Measurements from ENCODE around the gene PRKAG1. TPM values are rescaled to one million over a fixed set of nuclear protein-coding genes. Genes with fewer than 3 reads are reported as not detected.

Gene PRKAG1
- total and polyA plus RNA-seq, 11 donors = 72.0 to 107 (median 97.9) TPM

DNA sequence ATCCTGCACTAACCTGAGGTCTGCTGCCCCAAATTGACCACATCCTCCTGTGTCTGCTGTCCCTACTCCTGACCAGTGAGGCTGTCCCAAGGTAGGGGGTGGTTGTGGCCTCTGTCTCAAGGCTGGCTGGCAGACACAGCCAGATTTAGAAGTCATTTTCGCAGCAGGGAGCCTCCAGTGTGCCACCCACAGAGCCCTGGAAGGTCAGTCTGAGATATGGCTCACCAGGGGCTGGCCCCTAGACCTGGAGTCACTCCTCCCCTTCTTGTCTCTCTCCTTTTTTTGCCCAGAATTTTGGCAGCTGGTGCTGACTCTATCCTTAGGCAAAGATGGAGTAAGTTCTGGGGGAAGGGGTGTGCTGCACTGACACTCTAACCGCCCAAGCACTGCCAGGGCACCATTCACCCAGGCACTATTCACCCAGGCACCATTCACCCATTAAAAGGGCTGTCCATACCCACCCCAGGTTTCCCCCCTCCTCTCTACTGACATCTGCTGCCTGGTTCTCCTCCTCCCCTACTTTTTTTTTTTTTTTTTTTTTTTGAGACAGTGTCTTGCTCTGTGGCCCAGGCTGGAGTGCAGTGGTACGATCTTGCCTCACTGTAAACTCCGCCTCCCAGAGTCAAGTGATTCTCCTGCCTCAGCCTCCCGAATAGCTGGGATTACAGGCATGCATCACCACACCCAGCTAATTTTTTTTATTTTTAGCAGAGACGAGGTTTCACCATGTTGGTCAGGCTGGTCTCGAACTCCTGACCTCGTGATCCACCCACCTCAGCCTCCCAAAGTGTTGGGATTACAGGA is 27.1 kb downstream of the PRKAG1 start:
- H3K4me1 ChIP-seq = peaks cover 0 to 17% (median 6%) of the 10 kb centered on the region in 12 donors
- no peaks in the 10 kb centered on the region for H3K9me3 ChIP-seq
- DNase-seq (peak in 1 of 5 donors; percentile 15), ATAC-seq (no peak)
- intact Hi-C loops (cut with DNase I) = no loop called here
- no peak overlapping the region for H3K27ac ChIP-seq
- peaks cover 0 to 72% (median 19%) of the 10 kb centered on the region in 9 donors for H3K27me3 ChIP-seq
- H3K36me3 ChIP-seq = no peaks in the 10 kb centered on the region
- TF ChIP-seq POLR2A (IDR thresholded peaks at IDR 0.05) (no peak), CTCF (IDR thresholded peaks at IDR 0.05) (no peak)
- no peak overlapping the region for H3K4me3 ChIP-seq
- WGBS, 4 donors = 64 to 77% (median 68%) methylated on average over 8 of the region's 8 CpGs

- H3K36me3 ChIP-seq = no peaks in the 10 kb centered on the region
- H3K27ac ChIP-seq = no peak overlapping the region
- no peak overlapping the region for H3K4me3 ChIP-seq
- no peaks in the 10 kb centered on the region for H3K9me3 ChIP-seq
- ATAC-seq (no peak), DNase-seq (no peak)
- peaks cover 0 to 75% (median 23%) of the 10 kb centered on the region in 9 donors for H3K27me3 ChIP-seq
- peaks cover 0 to 24% (median 7%) of the 10 kb centered on the region in 12 donors for H3K4me1 ChIP-seq
- intact Hi-C loops (cut with DNase I) = no loop called here
- TF ChIP-seq CTCF (IDR thresholded peaks at IDR 0.05) (no peak), POLR2A (IDR thresholded peaks at IDR 0.05) (no peak)
Observed at GRCh38 chr12:48990552-48990951, 28.0 kb downstream of the PRKAG1 start.

- WGBS, 4 donors = 27 to 33% (median 30%) methylated on average over 16 of the region's 16 CpGs
- Histone ChIP-seq H3K36me3 (no peaks in the 10 kb centered on the region), H3K9me3 (no peaks in the 10 kb centered on the region), H3K4me3 (no peak overlapping the region), H3K27me3 (peaks cover 0 to 71% (median 8%) of the 10 kb centered on the region in 9 donors), H3K4me1 (peaks cover 0 to 17% (median 4%) of the 10 kb centered on the region in 12 donors), H3K27ac (no peak overlapping the region)
- peak; percentile 67 to 92 (median 80) for TF ChIP-seq CTCF (IDR thresholded peaks at IDR 0.05)
- no peak for TF ChIP-seq POLR2A (IDR thresholded peaks at IDR 0.05)
- ATAC-seq (peak; percentile 35 to 57 (median 49)), DNase-seq (peak in 4 of 5 donors; percentile 63 to 79 (median 66))
- intact Hi-C loops (cut with DNase I) = loop anchor here in 4 of 10 donors (5.0 to 10.0 kb wide), 3 partner anchors 66 to 136 kb away; partner anchors contain the start of gene DDX23 (in 3 of the 4)
Observed at GRCh38 chr12:48988030-48988649, 30.4 kb downstream of the PRKAG1 start.

DNA sequence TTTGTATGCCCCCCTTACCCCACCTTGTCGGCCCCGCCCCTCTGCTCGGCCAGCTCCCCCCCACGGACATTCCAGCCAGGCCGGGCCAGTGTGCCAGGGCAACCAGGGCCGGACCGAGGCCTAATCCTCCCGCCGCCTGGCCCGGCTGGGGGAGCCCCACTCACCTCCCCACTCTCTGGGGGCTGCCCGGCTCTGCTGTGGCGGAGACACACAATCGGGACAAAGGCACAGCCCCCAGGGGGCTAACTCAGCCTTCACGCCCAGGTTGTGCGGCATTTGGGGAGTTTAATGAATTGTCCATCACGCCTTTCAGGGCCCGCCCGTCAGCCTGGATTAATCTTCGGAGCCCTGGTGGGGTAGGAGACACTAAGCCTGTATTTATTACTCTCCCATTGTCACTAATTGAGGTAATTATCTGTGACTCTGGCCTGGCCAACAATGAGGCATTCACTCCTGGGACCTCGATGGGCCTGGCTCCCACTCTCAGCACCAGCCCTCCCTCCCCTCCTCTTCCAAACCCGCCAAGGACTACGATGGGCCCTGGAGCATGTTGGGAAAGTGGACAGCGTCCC is 31.8 kb downstream of the PRKAG1 start:
- no peaks in the 10 kb centered on the region for H3K36me3 ChIP-seq
- no peak for ATAC-seq
- H3K27me3 ChIP-seq = peaks cover 2 to 78% (median 14%) of the 10 kb centered on the region in 9 donors
- DNase-seq = no peak
- no peak overlapping the region for H3K27ac ChIP-seq
- TF ChIP-seq CTCF (IDR thresholded peaks at IDR 0.05) = no peak
- 55 to 74% (median 63%) methylated on average over 15 to 23 of the region's 23 CpGs for WGBS, 4 donors
- peaks cover 0 to 18% (median 4%) of the 10 kb centered on the region in 12 donors for H3K4me1 ChIP-seq
- no peaks in the 10 kb centered on the region for H3K9me3 ChIP-seq
- H3K4me3 ChIP-seq = no peak overlapping the region
- intact Hi-C loops (cut with DNase I) = loop anchor here in 4 of 10 donors (5.0 to 10.0 kb wide), 3 partner anchors 65 to 135 kb away; partner anchors contain the start of gene DDX23 (in 3 of the 4)

All from heart left ventricle (tissue), 16 donors.